MM.1S (cell line): ENCODE results near the gene MTX1.

Source experiments
- CTCF ChIP-seq: fragments of 300-600 bp; sonication (generic); IDR thresholded peaks from 2 replicates; pipeline ENCODE4 v1.5.1; 2016; ENCODE audit warnings: antibody characterized with exemption, low read length, mixed read lengths
- EZH2 ChIP-seq: fragments of 300-600 bp; sonication (generic); optimal IDR thresholded peaks from 2 replicates; pipeline ENCODE3; 2017; ENCODE audit warnings: low read depth, mild to moderate bottlenecking, antibody characterized with exemption, low read length, mixed read lengths
- EZH2phosphoT487 ChIP-seq: fragments of 300-600 bp; sonication (generic); IDR thresholded peaks from 2 replicates; pipeline ENCODE4 v1.6.1; 2018; ENCODE audit warnings: antibody characterized with exemption, low read length

GRCh38 chr1:155241069-155241679 lies 32.7 kb downstream of the MTX1 start:
- no peak for TF ChIP-seq EZH2
- no peak for TF ChIP-seq CTCF
- TF ChIP-seq EZH2phosphoT487 = no peak
